OCI-LY7 (cell line): ENCODE measurements around the gene PCBP3. TPM values are rescaled to one million over a fixed set of nuclear protein-coding genes. Genes with fewer than 3 reads are reported as not detected.

ENCODE experiments used
- BruUV-seq: library from RNA; stranded (reverse); fragments of 400-500 nt; replicated peaks from 2 replicates; lab custom pipeline; 2021; lab: Mats Ljungman, UMichigan
- CTCF ChIA-PET: fragments of 300-600 bp; sonication (Branson Sonifier 250); formaldehyde crosslinking; loops from one replicate; lab custom pipeline; 2022; ENCODE audit warnings: antibody characterized with exemption; ENCODE audit not compliant: unreplicated experiment; lab: Charles Lee
- POLR2A ChIA-PET: fragments of 300-600 bp; sonication (Branson Sonifier 250); formaldehyde crosslinking; loops from one replicate; lab custom pipeline; 2022; ENCODE audit warnings: antibody characterized with exemption; lab: Charles Lee
- DNase-seq: peaks from one replicate; pipeline ENCODE4 v3.0.0-alpha.2; 2015; ENCODE audit warnings: low spot score
- H2AFZ ChIP-seq: fragments of 200-600 bp; sonication (generic), shearing (Covaris generic); 2 replicates; pipeline ENCODE4 v1.6.1; 2014; ENCODE audit warnings: mild to moderate bottlenecking, antibody characterized with exemption, low read length, moderate library complexity
- H3K27ac ChIP-seq: fragments of 200-600 bp; sonication (generic); 2 replicates; pipeline ENCODE4 v1.5.1; 2014; ENCODE audit warnings: mixed run types, low read depth, mild to moderate bottlenecking, moderate library complexity, low read length, inconsistent platforms; ENCODE audit not compliant: poor library complexity, severe bottlenecking
- H3K36me3 ChIP-seq: fragments of 200-600 bp; sonication (generic); 2 replicates; pipeline ENCODE4 v1.6.1; 2014; ENCODE audit warnings: mild to moderate bottlenecking, antibody characterized with exemption, low read length, moderate library complexity, mixed read lengths; ENCODE audit not compliant: insufficient read depth
- H3K4me1 ChIP-seq: fragments of 200-600 bp; sonication (generic); 2 replicates; pipeline ENCODE4 v1.5.1; 2014; ENCODE audit warnings: mild to moderate bottlenecking, low read length; ENCODE audit not compliant: insufficient read depth, poor library complexity, severe bottlenecking
- H3K4me2 ChIP-seq: fragments of 200-600 bp; sonication (generic); 2 replicates; pipeline ENCODE4 v1.6.1; 2014; ENCODE audit warnings: mild to moderate bottlenecking, low read length
- H3K4me3 ChIP-seq: fragments of 200-600 bp; sonication (generic); 2 replicates; pipeline ENCODE4 v1.5.1; 2014; ENCODE audit warnings: mild to moderate bottlenecking, low read depth, low read length; ENCODE audit not compliant: poor library complexity, severe bottlenecking
- H3K79me2 ChIP-seq: fragments of 200-600 bp; sonication (generic); 2 replicates; pipeline ENCODE4 v1.6.1; 2016; ENCODE audit warnings: low read depth, mild to moderate bottlenecking, low read length, moderate library complexity, mixed read lengths; ENCODE audit not compliant: insufficient read depth
- H3K9me2 ChIP-seq: fragments of 200-600 bp; sonication (generic); 2 replicates; pipeline ENCODE4 v1.6.1; 2016; ENCODE audit warnings: mild to moderate bottlenecking, low read length, mixed read lengths; ENCODE audit not compliant: insufficient read depth
- H3K9me3 ChIP-seq: fragments of 200-600 bp; sonication (generic); 2 replicates; pipeline ENCODE4 v1.6.1; 2014; ENCODE audit warnings: mild to moderate bottlenecking, mixed run types, low read length, mixed read lengths
- H4K20me1 ChIP-seq: fragments of 200-600 bp; sonication (generic); 2 replicates; pipeline ENCODE4 v1.6.1; 2014; ENCODE audit warnings: mild to moderate bottlenecking, antibody characterized with exemption, low read length, moderate library complexity, mixed read lengths; ENCODE audit not compliant: insufficient read depth
- CTCF ChIP-seq: fragments of 200-600 bp; sonication (generic); conservative IDR thresholded peaks from 2 replicates; pipeline ENCODE4 v1.5.1; 2014; ENCODE audit warnings: mild to moderate bottlenecking, antibody characterized with exemption, low read length, moderate library complexity, mixed read lengths
- EZH2phosphoT487 ChIP-seq: fragments of 200-600 bp; sonication (generic); IDR thresholded peaks from 2 replicates; pipeline ENCODE4 v1.6.1; 2018; ENCODE audit warnings: low read depth, borderline replicate concordance, mild to moderate bottlenecking, mixed run types, antibody characterized with exemption, low read length, moderate library complexity, mixed read lengths
- intact Hi-C: fragments of 100-400 bp; cut with micrococcal nuclease; formaldehyde crosslinking; loops from one replicate; pipeline ENCODE4 v1.10.0; 2022; ENCODE audit not compliant: unreplicated experiment
- total RNA-seq, 2 experiments: library from RNA; depleted of rRNA in 1 of 2; stranded (reverse); fragments of >200 nt in 1 of 2; shearing (Covaris generic) in 1 of 2; gene quantifications; 2 replicates each; pipeline ENCODE4 v1.2.3, GENCODE V29; 2014 to 2022

Gene PCBP3
- total RNA-seq, 2 experiments from 2014 or later: 0.61 TPM; not detected in 1

GRCh38 chr21:45723049-45723958 lies 79.8 kb downstream of the PCBP3 start:
- no peaks in the 10 kb centered on the region for H3K36me3 ChIP-seq
- no peak overlapping the region for H2AFZ ChIP-seq
- H3K4me3 ChIP-seq: no peak overlapping the region
- H3K4me1 ChIP-seq: no peaks in the 10 kb centered on the region
- H3K4me2 ChIP-seq: no peak overlapping the region
- no peak for DNase-seq
- TF ChIP-seq CTCF (no peak), EZH2phosphoT487 (no peak)
- H4K20me1 ChIP-seq: no peaks in the 10 kb centered on the region
- ChIA-PET CTCF (no interaction called here), POLR2A (interaction anchor here (0.7 kb wide), 1 partner anchor 199 kb away, joined by 3 read pairs; no protein-coding TSS in a partner anchor)
- H3K79me2 ChIP-seq: no peaks in the 10 kb centered on the region
- H3K27ac ChIP-seq: no peak overlapping the region
- no peaks in the 10 kb centered on the region for H3K9me3 ChIP-seq
- no peaks in the 10 kb centered on the region for H3K9me2 ChIP-seq
- no TSS peak for BruUV-seq
- intact Hi-C loops: no loop called here

GRCh38 chr21:45724345-45724961 lies 80.9 kb downstream of the PCBP3 start:
- intact Hi-C loops: no loop called here
- DNase-seq: no peak
- POLR2A ChIA-PET: no interaction called here
- Histone ChIP-seq H3K4me1 (no peaks in the 10 kb centered on the region), H2AFZ (no peak overlapping the region), H3K9me3 (no peaks in the 10 kb centered on the region), H3K27ac (no peak overlapping the region), H4K20me1 (no peaks in the 10 kb centered on the region), H3K36me3 (no peaks in the 10 kb centered on the region), H3K9me2 (no peaks in the 10 kb centered on the region), H3K4me2 (no peak overlapping the region), H3K79me2 (no peaks in the 10 kb centered on the region), H3K4me3 (no peak overlapping the region)
- CTCF ChIA-PET: no interaction called here
- no peak for TF ChIP-seq CTCF
- no peak for TF ChIP-seq EZH2phosphoT487
- BruUV-seq: no TSS peak
